ENCODE measurements around the gene BCAR1.
"Not testable (repeated sequence)": the region's sequence is repeated elsewhere in the genome, so short reads cannot be mapped to it uniquely, and the experiment has no call there.

Gene BCAR1

DNA sequence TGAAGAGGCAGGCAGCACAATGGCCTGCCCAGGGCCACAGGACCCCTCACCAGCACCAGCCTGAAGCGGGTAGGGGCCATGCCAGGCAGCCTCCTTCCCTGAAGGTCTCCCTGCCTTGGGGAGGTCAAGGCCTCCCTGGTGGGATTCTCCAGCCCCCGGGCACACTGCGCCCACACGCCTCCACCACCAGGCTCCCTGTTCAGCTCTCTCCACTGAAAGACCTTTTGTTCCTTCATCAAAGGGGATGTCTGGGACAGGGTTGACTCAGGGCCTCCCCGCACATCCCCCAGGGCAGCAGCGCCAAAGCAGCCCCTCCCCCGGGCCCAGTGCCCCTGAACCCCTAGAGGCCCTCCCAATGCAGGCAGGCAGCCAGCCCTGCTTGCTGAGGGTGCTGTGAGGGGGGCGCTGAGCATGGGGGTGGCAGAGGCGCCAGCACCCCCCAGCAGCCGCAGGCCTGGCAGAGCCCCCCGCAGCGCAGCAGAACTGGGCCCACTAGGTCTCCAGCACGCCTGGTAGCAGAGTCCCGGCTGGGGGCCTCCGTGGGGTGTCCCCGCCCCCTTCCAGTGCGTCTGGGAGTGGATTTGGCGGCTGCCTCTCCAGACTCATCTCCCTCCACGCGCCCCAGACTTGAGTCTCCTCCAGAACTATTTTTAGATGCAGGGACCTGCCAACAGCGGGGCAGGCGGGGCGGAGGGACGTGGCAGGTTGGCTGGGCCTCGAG is 13.1 kb downstream of the BCAR1 start:
- no peak for DNase-seq

DNA sequence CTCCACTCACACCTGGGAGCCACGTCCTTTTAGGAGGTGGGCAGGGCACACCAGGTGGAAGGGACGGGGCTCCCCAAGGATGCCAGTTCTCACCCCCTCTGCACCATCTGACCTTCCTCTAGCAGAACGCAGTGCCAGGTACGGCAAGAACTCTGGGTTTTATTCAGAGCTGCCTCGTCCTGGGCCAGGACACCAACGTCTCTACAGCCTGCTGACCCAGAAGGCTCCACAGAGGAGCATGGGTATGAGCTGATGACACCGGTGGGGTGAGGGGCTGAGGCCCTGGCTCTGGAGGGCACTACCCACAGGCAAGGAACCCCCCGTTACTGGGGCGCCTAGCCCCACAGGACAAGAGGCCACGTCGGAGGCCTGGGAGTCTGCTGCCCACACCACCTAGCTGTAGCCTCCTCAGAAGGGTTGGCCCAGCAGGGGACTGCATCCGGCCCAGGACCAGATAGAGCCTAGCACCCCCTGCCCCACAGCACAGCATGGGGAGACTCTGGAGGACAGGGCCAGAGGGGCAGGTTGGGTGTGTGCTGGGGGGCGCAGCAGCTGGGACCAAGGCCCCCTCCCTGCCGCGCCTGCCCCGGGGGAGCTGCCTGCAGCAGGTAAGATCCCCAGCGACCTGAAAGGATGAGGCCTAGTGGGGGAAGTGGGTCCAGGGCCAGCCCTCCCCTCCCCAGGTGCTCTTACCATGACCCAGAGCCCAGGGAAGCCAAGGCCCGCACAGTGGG is 13.9 kb downstream of the BCAR1 start:
- DNase-seq: no peak

- no peak for DNase-seq
Measured at GRCh38 chr16:75236736-75237397, 14.6 kb downstream of the BCAR1 start.

- DNase-seq: no peak
Measured at GRCh38 chr16:75236232-75236631, 15.2 kb downstream of the BCAR1 start.

DNA sequence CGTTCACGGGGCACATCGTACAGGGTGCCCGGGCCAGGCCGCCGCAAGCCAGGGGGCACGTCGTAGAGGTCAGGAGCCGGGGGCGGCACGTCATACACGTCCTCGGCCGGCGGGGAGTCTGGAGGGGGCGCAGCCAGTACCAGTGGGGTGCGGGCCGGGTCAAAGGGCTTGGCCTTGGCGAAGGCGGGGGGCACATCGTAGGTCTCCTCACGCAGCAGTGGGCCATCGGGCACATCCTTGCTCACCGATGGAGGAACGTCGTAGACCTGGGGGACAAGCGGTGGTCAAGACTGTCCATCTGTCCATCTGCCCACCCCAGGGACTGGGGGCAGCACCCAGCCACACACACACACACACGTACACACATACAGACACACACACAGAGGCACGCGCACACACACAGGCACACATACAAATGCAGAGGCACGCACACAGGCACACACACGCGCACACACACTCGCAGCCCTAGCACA is 15.7 kb downstream of the BCAR1 start:
- DNase-seq: no peak

DNA sequence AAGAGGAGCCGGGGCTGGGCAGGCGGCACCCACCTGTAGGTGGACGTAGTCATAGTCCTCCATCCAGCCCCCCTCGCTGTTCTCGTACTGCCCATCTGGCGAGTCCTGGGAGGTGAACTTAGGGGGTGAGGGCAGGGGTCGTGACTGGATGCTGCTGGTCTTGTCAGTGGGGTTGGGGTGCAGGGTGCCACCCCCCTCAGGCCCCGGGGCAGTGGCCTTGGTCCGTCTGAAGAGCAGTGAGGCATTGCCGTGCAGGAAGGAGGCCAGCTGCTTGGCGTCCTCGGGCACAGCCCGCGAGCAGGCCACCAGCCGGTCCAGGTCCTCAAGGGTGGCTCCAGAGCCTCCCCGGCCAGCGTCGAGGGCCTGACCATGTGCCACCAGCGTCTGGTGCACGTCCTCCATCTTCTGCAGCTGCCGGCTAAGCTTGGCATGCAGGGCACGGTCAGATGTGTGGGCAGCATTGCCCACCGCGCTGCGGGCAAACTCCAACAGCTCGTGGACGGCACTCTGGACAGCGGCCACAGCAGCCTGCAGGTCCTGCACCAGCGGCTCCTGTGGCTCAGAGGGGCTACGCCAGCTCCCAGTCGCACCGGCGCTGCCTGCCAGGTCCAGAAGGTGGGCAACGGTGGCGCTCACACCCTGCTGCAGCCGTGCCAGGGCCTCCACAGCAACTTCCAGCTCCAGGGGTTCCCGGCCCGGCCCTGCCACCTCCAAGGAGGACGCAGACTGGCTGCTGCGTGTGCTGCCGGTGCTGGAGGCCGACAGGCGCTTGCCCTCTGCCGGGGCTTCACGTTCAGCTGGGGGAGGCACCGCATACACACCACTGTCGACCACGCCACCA is 16.3 kb downstream of the BCAR1 start:
- DNase-seq: no peak

GRCh38 chr16:75233611-75233938 is 17.8 kb downstream of the BCAR1 start:
- no peak for DNase-seq

GRCh38 chr16:75231570-75231969 is 19.9 kb downstream of the BCAR1 start:
- no peak for DNase-seq

DNA sequence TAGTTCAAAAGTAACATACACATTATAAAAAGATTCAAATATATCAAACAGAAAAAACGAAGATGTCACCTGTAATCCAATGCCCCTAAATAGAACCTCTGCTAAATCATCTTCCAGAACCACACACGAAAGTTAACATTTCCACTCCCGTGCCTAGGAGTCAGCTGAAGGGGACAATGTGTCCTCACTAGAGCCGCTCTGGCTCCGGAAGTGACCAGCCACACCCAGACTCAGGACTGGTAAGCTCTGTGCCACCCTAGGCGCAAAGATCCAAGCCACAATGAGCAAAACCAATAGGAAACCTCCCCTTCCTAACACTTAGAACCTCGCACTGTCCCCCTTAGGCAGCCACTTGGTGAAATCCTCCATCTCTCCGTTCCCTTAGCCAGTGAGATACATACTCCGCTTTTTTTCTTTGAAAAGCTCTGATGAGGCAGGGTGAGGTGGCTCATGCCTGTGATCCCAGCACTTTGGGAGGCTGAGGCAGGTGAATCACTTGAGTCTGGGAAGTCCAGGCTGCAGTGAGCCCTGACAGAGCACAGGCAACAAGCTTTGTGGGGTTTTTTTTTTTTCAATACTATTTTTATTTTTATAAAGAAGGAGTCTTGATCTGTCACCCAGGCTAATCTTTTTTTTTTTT is 20.8 kb downstream of the BCAR1 start:
- no peak for DNase-seq

DNA sequence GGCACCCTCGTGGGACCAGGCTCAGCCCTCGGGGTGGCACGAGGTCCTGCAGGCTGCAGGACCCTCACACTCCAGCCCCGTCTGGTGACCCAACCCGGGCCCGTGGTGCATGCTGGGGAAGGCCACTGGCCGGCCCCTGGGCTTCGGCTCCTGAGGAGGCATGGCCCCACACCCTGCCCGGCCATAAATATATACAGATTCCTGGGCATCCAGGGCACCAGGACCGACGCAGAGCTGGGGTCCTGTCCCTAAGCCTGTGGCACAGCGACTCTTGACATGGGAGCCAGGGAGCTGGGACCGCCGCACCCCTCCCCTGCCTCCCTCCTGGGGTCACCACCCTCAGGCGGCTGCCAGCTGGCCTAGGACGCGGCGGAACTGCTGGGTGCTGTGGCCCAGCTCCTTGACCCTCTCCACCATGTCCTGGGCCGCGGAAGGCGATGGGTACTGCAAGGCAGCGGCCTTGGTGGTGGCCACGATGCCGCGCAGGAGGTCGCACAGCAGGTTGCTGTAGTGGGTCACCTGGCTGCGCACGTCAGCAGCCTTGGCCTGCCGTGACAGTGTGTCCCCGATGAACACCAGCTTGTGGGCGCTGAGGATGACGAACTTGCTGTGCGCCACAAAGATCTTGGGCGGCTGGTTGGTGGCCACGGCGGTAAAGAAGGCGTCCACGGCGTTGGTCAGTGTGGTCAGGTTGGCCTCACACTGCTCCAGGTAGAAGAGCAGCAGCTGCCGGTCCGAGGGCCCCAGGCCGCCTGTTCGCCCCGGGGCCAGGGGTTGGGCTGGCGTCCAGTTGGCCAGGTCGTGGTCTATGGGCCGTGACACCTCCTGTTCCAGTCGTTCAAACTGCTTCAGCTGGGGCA is 22.0 kb downstream of the BCAR1 start:
- no peak for DNase-seq

DNA sequence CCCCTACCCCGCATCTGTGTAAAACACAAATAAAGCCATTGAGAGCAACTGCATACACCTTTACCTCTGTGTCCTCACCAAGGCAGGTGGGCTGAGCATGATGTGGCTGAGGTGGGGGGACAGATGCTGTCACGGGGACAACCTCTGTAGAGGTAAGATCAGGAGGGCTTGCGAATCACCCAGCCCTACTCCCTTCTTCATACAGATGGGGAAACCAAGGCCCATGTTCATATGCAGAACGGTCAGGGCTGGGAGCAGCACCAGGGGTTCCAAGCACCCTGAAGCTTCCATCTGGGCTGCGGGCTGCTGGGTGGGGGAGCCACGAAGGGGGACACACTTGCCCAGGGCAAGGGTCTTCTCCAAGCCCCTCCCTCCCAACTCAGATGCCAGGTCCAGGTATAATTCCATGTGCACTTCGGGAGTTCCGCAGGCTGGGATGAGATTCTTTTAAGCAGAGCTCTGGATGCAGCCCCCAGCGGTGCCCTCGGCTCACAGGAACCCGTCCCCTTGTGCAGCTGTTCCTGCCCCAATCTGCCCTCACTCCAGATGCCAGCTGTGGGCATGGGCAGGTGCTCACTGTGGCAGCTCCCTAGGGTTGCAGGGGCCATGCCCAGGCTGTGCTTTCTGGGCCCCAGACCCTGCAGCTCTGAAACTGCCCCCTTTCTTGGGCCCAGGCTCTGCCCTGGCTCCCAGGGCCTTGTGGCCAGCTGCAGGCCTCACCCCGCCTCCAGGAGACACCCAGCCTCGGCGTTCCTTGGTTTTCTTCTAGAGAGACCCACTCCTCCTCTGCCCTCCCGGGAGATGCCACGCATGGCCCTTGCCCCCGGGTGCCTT is 23.1 kb downstream of the BCAR1 start:
- no peak for DNase-seq

DNA sequence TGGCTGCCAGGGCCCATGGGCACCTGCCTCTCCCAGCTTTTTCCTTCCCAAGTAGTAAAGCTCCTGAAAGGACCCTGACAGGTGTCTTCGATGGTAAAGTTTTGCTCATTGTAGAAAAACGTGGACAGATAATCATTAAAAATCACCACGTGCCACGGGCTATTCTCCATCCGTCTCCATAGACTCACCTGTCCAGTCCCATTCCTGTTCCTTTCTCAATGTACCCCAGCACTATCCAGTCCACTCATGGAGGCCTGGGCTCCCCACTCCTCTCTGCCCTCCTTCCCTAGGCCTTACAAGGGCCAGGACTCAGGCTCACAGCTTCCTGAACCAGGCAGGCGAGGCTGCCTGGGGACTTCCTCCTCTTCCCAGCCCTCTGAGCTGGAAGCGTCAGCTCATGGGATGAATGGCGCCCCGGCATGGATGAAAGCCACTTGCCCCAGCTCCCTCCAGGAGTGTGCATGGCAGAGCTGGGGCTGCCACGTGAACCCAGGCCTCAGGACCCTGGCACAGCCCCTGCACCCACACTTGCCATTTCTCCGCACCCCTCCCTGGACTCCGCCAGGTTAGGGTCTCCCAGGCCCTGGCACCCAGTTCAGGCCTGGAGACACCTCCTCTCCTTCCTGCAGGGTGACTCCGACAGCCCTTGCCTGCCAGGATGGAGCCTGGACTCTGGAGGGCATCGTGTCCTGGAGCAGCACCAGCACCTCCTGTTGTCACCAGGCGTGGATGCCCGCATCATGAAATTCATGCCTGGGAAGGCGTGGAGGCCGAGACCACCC is 23.9 kb downstream of the BCAR1 start:
- no peak for DNase-seq

DNA sequence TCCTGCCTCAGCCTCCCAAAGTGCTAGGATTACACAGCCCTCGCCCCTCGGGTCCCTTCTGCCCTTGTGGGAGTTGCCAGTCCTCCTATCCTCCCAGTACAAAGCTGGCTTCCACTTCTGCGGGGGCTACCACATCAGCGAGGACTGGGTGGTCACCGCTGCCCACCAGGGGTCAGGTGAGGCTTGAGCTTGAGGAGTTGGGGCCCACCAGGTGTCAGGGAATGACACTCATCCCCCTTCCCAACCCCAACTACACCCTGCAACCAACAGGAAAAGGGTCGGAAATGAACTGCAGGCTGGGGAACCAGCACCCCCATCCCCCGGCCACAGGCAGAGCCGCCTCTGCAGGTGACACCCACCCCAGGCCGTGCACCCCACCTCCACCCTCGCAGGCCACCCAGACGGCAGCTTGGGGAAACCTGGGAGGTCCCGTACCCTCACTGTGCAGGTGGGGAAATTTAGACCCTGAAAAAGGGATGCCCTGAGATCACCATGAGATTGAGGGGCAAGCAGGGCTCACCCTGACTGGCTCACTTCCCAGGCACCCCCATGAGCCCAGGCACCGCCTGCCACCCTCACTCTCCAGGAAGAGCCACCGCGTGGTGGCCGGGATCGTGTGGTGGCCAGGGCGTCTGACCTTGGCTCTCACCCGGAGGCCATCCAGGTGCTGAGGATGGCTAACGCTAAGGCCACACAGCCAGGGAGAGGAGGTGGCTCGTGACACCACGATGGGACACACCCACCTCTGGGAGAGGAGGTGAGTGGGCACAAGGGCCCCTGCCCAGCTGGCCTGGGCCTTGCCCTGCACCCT is 24.7 kb downstream of the BCAR1 start:
- DNase-seq: no peak

DNA sequence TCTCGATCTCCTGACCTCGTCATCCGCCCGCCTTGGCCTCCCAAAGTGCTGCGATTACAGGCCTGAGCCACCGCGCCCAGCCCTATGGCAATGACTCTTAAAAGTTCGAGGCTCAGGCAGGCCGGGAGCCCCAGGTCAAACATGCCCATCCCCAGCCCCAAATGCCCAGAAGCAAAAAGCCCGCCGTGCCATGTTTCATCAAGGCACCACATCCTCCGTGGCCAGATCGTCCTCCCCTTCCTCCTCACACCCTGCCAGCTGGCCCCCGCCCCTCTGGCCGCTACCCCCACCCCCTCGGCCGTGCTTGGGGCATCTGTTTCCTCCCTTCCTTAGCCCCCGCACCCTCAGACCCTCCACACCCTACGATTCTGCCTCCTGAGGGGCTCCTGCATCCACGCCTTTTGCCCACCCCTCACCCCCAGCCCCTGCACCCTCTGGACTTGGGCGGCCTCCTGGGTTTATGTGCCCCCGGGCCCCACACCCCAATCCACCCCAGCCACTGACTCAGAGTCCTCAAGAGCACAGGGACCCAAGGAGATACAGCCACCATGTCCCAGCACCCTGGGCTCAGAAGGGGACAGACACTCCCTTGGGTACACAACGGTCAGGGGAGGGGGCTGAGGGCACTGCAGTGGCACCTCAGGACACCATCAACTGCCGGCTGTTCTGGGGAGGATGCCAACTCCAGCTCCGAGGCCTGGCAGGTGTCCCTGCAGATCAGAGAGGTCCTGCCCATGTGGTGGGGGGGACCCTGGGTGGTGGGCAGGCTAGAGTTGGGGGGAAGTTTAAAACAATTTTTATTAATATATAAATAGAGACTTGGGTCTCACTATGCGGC is 25.5 kb downstream of the BCAR1 start:
- no peak for DNase-seq

DNA sequence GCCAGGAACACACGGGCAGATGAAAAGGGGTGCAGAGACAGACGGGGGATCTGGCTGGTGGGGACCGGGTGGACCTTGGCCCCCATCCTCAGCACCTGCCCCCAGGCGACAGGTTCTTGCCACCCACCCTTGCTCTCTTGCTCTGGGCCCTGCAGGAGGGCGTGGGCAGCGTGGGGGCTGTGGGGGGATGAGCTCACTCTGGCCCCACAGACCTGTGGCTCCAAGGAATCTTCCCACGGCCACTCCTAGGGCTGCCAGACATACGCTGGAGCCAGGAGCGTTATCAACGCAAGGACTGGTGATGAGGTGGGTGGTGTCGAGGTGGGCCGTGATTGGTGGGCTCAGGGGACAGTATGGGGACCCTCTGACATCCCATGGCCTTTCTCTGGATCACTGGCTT is 26.3 kb downstream of the BCAR1 start:
- DNase-seq: no peak

GRCh38 chr16:75224306-75225082 is 26.9 kb downstream of the BCAR1 start:
- no peak for DNase-seq

GRCh38 chr16:75223129-75223528 is 28.3 kb downstream of the BCAR1 start:
- not testable (repeated sequence) for DNase-seq

Data from suppressor macrophage treated with lipopolysaccharide for 1 hour (primary cell).